ENCODE results near the gene MAPK12.
A peak's percentile ranks its signal among the peaks of the same experiment; 100 is the strongest.

Gene MAPK12

DNA sequence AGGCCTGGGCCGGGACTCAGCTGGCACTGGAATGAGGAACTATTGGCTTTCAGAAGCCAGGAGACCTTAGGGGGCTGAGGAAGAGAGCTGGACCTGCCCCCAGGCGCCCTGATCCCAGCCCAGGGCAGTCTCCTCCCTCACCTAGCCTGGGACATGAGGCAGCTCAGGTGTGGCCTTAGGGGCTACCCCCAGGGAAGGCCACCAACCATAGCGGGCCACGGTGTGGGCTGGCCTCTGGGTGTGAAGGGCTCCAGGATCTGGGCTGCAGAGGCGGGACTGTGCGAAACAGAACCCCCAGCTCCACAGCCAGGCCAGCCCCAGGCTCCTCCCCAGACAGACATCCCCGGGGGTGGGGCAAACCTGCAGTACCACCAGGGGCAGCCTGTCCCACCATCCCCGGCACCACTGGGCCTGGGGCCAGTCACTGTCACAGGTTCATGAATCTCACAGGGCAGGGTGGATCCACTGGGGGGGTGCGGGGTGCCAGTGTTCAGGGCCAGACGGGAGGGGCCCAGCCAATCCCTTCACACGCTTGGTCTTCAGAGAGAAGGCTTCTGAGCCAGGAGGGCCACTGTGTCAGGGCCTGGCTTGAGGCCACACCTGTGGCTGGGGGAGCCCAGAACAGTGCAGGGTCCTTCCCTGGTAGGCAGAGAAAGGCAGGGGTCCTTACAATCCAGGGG lies 42.5 kb upstream of the MAPK12 start:
- Mint-ChIP-seq H3K4me3 (peak overlapping the region; percentile 60), H3K4me1 (peaks cover 50% of the 10 kb centered on the region), H3K27ac (peak overlapping the region; percentile 29), H3K36me3 (no peaks in the 10 kb centered on the region), H3K9me3 (no peaks in the 10 kb centered on the region), H3K27me3 (peaks cover under 1% of the 10 kb centered on the region)
- ATAC-seq (ENCODE audit: low read depth) (peak; percentile 31), DNase-seq (ENCODE audit: low spot score in 2 of 2) (peak in 1 of 2 donors; percentile 51)

DNA sequence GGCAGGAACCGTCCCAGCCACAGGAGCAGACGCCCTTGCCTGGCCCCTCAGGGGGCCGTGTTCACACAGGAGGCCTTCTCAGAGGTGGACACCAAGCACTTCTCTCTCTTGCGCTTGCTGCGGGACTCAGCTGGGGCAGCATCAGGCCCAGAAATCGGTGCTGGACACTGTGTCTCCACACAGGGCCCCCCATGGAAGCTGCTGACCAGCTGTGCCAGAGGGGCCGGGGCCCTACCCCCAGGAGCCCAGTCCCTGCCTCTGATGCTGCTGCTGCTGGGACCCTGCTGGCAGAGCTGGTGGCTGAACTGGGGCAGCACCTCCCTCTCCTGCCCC lies 42.0 kb upstream of the MAPK12 start:
- Mint-ChIP-seq H3K4me3 (no peak overlapping the region), H3K27me3 (peaks cover 3% of the 10 kb centered on the region), H3K36me3 (no peaks in the 10 kb centered on the region), H3K9me3 (no peaks in the 10 kb centered on the region), H3K27ac (no peak overlapping the region), H3K4me1 (peaks cover 49% of the 10 kb centered on the region)
- DNase-seq (ENCODE audit: low spot score in 2 of 2) (no peak), ATAC-seq (ENCODE audit: low read depth) (no peak)

DNA sequence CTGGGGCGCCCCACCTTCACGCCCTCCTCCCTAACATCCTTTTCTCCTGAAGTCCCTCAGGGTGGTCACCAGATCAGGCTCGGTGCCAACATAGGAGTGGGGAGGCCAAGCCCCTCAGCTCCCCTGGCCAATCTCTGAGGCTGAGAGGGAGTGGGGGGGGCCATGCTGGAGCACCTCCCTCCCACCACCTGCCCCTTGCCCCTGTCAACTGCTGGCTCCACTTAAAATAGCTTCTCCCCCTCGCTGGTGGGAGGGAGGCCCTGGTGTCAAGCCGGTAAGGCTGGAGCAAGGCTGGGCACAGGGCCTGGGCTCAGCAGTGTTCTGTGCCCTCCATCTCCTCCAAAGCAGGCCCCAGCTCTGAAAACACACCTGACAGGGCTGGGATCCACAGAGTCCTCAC lies 41.1 kb upstream of the MAPK12 start:
- Mint-ChIP-seq H3K9me3 (no peaks in the 10 kb centered on the region), H3K36me3 (no peaks in the 10 kb centered on the region), H3K27me3 (peaks cover 3% of the 10 kb centered on the region), H3K4me1 (peaks cover 49% of the 10 kb centered on the region), H3K27ac (no peak overlapping the region), H3K4me3 (no peak overlapping the region)
- no peak for ATAC-seq (ENCODE audit: low read depth)
- no peak for DNase-seq (ENCODE audit: low spot score in 2 of 2)

DNA sequence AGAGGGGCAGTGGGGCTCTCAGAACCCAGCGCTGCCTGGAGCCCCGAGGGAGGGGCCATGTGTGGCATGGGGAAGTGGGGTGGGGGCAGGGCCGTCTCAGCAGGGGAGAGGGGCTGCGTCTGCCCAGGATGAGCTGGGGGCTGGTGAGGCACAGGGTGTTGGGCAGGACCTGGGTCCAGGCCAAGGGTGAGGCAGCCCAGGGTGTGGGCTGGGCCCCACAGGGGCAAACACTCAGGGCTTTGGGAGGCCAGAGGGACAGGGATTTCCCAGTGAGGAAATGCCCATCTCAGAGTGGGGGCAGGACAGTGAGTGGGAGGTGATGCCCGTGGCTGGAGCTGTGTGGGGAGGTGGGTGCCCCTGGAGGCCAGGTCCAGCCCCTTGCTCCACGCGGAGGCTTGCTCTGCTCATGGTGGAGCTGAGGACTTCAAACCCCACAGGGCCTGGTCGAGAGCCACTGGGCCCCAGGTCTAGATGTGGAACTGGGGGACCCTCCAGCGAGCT lies 40.6 kb upstream of the MAPK12 start:
- Mint-ChIP-seq H3K27ac (peak overlapping the region; percentile 85), H3K9me3 (no peaks in the 10 kb centered on the region), H3K4me3 (peak overlapping the region; percentile 54), H3K36me3 (no peaks in the 10 kb centered on the region), H3K4me1 (peaks cover 52% of the 10 kb centered on the region), H3K27me3 (peaks cover 7% of the 10 kb centered on the region)
- DNase-seq (ENCODE audit: low spot score in 2 of 2) (no peak), ATAC-seq (ENCODE audit: low read depth) (no peak)

DNA sequence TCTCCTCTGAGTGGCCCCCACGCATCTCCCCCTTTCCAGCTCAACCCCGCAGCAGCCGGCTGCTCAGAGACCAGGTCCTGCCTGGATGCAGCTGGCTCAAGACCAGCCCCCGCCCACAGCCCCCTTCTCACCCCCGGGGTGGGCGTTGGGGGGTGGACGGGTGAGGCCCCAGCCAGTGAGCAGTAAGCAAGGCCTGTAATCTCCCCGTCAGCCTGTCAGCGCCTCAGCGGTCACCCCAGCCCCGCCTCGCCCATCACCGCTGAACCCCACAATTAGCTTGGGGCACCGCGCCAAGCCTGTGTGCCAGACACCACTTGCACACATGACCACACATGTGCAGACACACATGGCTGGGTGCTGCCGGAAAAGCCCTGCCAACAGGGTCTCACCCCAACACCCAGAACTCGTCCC lies 40.1 kb upstream of the MAPK12 start:
- DNase-seq (ENCODE audit: low spot score in 2 of 2): peak in 1 of 2 donors; percentile 56
- H3K4me3 Mint-ChIP-seq: peak overlapping the region; percentile 54
- peaks cover 7% of the 10 kb centered on the region for H3K27me3 Mint-ChIP-seq
- H3K9me3 Mint-ChIP-seq: no peaks in the 10 kb centered on the region
- H3K27ac Mint-ChIP-seq: peak overlapping the region; percentile 85
- peaks cover 52% of the 10 kb centered on the region for H3K4me1 Mint-ChIP-seq
- no peaks in the 10 kb centered on the region for H3K36me3 Mint-ChIP-seq
- ATAC-seq (ENCODE audit: low read depth): peak; percentile 62

DNA sequence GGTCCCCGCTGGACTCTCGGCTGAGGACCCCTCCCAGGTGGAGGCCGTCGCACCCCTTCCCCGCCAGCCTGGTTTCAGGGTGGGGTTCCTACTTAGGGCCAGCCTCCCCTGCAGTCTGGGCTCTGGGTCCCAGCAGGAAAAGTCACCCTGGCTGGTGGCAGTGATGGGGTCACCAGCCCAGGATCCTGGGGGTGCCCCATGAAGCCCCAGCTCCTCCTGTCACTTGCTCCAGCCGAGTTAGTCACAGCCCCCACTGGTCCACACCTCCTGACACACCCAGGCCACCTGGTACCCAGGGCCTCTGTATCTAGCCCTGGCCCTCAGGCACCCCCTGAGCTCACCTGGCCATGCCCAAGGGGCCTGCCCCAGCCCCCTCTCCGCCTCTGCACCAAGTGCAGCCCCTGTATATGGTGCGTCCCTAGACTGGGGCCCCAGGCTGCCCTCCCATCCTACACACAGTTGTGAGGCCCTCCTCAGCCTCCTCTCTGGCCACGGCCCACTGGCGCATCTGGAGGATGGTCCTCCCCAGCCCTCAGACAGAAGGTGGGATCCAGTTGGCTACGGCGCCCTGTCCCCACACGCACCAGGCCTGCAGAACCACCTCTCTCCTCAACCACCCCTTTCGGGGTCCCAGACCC lies 39.3 kb upstream of the MAPK12 start:
- Mint-ChIP-seq H3K27ac (peak overlapping the region; percentile 53), H3K27me3 (peaks cover 7% of the 10 kb centered on the region), H3K4me1 (peaks cover 45% of the 10 kb centered on the region), H3K4me3 (peak overlapping the region; percentile 46), H3K9me3 (no peaks in the 10 kb centered on the region), H3K36me3 (no peaks in the 10 kb centered on the region)
- no peak for DNase-seq (ENCODE audit: low spot score in 2 of 2)
- no peak for ATAC-seq (ENCODE audit: low read depth)

DNA sequence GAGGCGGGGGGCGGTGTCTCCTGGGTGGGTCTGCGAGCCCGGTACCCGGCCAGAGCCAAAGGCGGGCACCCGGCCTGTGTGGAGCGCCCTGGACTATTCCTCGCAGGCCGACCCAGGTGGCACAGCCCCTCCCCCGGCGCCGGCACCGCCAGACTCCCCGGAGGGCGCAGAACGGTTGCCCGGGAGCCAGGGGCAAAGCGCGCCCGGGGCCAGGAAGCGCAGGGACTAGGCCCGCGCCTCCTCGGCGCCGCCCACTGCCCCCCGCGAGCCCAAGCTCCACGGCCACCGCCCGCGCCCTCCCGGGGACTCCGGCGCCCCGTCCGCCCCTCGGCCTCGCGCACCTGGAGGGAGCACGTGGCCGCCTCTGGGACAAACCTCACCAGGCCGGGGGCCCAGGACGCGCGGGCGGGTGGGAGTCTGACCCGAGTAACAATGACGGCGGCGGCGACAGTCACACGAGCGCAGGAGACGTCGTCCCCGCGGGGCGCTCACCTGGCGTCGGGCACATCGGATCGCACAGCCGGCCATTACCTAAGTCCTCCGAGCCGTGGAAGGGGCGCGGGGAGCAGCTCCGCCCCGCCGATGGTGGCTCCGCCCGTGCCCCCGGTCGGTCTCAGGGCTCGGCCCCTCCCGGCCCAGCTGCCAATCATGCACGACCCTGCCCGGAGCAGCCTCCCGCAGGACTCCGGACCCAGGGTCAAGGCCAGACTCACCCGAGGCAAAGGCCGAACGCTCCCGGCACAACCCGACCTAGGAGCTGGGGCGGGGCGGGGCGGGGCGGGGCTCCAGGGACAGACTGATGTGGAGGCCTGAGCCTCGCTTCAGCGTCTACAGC lies 38.5 kb upstream of the MAPK12 start:
- Mint-ChIP-seq H3K9me3 (no peaks in the 10 kb centered on the region), H3K36me3 (no peaks in the 10 kb centered on the region), H3K4me3 (no peak overlapping the region), H3K27me3 (peaks cover 7% of the 10 kb centered on the region), H3K4me1 (peaks cover 42% of the 10 kb centered on the region), H3K27ac (no peak overlapping the region)
- no peak for DNase-seq (ENCODE audit: low spot score in 2 of 2)
- no peak for ATAC-seq (ENCODE audit: low read depth)

DNA sequence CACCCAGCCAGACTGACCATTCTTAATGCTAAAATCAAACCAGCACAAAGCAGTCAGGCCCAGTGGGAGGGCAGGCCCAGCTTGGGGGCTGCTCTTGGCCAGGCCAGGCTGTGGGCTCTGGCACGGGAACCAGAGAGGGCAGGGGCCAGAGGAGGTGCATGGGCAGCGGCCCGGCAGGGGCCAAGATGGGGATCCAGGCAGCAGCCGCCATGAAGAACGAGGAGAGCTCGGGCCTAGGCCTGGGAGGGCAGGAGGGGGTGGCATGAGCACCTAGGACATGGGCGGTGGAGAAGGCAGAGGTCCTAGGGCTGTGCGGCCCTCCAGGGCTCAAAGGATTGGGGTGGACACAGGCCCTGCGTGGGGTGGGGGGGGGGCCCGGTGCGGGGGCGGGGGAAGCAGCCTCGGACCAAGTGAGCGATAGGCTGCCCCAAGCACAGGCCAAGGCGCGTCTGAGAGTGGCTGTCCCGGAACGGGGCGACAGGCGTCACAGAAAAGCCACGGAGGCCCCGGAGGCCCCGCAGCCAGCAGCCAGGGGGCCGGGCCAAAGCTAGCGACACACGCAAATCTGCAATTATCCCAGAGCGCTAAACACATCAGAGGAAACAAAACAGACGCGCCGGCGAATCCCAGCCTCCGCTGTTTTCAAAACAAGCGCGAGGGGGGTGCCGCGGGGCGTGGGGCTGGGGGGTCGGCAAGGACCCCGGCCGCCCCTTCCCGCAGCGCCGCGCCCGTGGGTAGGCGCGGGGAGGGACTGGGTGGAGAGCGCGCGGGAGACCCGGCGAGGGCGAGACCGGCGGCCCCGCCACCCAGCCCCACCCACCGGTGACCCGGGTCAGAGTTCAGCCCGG lies 37.7 kb upstream of the MAPK12 start:
- peaks cover 34% of the 10 kb centered on the region for H3K4me1 Mint-ChIP-seq
- ATAC-seq (ENCODE audit: low read depth) (peak; percentile 43), DNase-seq (ENCODE audit: low spot score in 2 of 2) (no peak)
- peak overlapping the region; percentile 50 for H3K27ac Mint-ChIP-seq
- H3K36me3 Mint-ChIP-seq: no peaks in the 10 kb centered on the region
- H3K4me3 Mint-ChIP-seq: peak overlapping the region; percentile 73
- peaks cover 7% of the 10 kb centered on the region for H3K27me3 Mint-ChIP-seq
- H3K9me3 Mint-ChIP-seq: no peaks in the 10 kb centered on the region

DNA sequence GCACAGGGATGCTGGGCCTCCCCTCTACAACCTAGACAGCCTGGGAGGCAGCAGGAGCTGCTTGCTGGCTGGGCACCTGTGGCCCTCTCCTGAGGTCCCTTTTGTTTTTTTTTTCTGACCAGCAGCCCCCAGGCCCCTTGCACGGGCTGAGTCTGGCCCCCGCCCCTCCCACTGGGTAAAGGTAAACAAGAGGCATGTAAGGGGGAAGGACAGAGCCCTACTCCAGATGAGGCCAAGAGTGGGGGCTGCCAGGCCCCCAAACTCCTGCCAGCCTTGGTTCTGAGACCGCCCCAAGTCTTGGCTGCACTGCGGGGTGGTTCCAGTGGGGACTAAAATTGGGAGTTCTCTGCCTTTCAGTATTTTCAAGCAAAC lies 36.8 kb upstream of the MAPK12 start:
- Mint-ChIP-seq H3K4me3 (no peak overlapping the region), H3K36me3 (no peaks in the 10 kb centered on the region), H3K4me1 (peaks cover 28% of the 10 kb centered on the region), H3K27me3 (peaks cover 7% of the 10 kb centered on the region), H3K27ac (no peak overlapping the region), H3K9me3 (no peaks in the 10 kb centered on the region)
- ATAC-seq (ENCODE audit: low read depth) (no peak), DNase-seq (ENCODE audit: low spot score in 2 of 2) (no peak)

DNA sequence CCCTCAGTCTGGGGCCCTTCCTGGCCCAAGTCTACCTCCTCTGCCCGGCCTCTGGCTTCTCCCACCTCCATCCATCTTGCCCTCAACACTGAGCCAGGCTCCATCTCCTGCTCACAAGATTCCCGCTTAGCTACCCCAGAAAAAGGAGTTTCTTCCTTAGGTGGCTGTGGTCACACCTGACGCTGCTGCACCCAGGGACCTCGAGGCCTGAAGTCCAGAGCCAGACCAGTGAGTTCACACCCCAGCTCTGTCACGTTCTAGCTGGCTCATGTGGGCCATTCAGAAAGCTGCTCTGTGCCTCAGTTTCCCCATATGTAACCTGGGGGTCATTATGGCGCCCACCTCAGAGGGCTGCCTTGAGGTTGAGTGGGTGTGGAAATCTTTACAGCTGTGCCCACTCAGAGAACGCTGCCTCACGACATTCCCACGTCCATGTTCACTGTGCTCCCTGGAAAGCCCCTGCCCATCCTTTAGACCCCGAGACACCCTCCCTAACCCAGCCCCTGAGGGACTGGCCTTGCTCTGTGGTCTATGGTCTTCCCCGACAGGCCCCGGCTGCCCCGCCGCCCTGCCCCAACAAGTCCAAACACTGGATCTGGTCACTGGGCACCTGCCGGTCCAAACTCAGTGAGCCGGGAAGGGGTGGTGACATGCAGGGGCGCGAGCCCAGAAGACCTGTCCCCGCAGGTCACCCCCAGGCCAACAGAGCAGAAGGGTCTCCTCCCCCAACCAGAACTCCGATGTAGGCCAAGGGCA lies 36.2 kb upstream of the MAPK12 start:
- Mint-ChIP-seq H3K27me3 (peaks cover 7% of the 10 kb centered on the region), H3K27ac (no peak overlapping the region), H3K36me3 (no peaks in the 10 kb centered on the region), H3K4me3 (no peak overlapping the region), H3K4me1 (peaks cover 27% of the 10 kb centered on the region), H3K9me3 (no peaks in the 10 kb centered on the region)
- DNase-seq (ENCODE audit: low spot score in 2 of 2) (no peak), ATAC-seq (ENCODE audit: low read depth) (no peak)

DNA sequence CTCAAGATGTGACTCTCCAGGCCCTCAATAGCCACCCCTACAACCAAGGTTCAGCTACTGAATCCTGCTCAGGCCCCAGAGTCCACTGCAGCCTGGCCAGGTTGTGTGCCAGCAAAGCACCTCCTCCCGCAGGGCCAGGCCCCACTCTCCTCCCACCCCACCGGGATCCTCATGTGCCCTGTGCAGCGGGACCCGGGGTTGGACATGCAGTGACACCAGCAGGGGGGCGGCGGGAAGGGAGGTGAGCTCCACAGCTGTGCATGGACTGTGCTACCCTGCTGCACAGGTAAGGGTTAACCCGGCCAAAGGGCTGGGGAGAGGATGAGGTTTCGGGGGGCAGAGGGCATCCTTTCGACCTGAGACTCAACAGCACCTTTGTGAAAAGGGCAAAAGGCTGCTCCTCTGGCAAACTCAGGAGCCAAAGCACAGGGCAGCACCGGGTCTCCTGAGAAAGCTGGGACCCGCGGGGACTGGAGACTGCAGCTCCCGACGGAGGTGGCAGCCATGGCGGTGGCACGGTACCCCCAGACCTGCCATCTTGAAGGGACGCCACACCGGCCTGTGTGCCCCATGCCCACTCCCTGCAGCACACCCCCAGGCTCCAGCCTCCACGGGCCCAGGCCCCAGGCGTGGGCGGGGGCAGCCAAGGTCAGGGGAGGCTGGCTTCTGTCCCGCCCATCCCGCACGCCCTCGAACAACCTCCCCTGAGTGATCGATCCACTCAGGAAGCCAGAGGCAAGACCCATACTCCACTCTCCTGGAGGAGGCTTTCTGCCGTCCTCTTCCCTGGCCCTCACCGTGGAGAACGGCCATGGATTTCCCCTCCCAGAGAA lies 35.4 kb upstream of the MAPK12 start:
- ATAC-seq (ENCODE audit: low read depth) (no peak), DNase-seq (ENCODE audit: low spot score in 2 of 2) (no peak)
- Mint-ChIP-seq H3K27me3 (peaks cover 9% of the 10 kb centered on the region), H3K4me1 (peaks cover 27% of the 10 kb centered on the region), H3K4me3 (no peak overlapping the region), H3K9me3 (no peaks in the 10 kb centered on the region), H3K27ac (no peak overlapping the region), H3K36me3 (no peaks in the 10 kb centered on the region)

DNA sequence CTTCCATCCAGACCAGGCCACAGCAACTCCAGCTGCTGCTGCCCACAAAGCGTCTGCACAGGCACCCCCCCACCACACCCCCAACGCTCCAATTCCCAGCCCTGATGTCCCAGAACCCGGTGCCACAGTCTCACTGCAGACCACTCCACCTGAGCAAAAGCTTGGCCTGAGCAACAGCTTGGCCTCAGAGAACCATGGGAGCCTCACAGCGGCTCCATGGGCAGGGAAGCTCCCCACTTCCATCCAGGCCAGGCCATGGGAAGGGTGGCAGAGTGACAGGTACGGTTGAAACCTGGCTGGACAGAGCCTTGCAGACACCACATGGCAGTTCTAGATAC lies 32.8 kb upstream of the MAPK12 start:
- no peak overlapping the region for H3K4me3 Mint-ChIP-seq
- H3K27ac Mint-ChIP-seq: no peak overlapping the region
- peaks cover 27% of the 10 kb centered on the region for H3K4me1 Mint-ChIP-seq
- H3K9me3 Mint-ChIP-seq: no peaks in the 10 kb centered on the region
- DNase-seq (ENCODE audit: low spot score in 2 of 2): no peak
- ATAC-seq (ENCODE audit: low read depth): no peak
- H3K36me3 Mint-ChIP-seq: no peaks in the 10 kb centered on the region
- peaks cover 15% of the 10 kb centered on the region for H3K27me3 Mint-ChIP-seq

Data from memory B cell (primary cell).